ENCODE results near the gene ANKRD11. TPM values are rescaled to one million over a fixed set of nuclear protein-coding genes. Genes with fewer than 3 reads are reported as not detected.

ANKRD11 gene
- total RNA-seq, 1 experiment from 2014 or later, result 99.4 TPM

- ChIA-PET POLR2A (interaction anchor here (0.5 to 0.7 kb wide), 2 partner anchors 19 to 25 kb away, joined by 3 to 5 read pairs; no protein-coding TSS in a partner anchor), CTCF (no interaction called here)
- DNase-seq (ENCODE audit: low read depth, low spot score) (no peak), ATAC-seq (no peak)
- no peaks in the 10 kb centered on the region for H3K9me3 ChIP-seq (ENCODE audit: control insufficient read depth, insufficient read depth, low read depth, low read length)
- H3K4me3 ChIP-seq (ENCODE audit: low read depth in 2 of 2, low read length in 2 of 2), result no peak overlapping the region
- no TSS peak for BruUV-seq (replicated peaks)
- peaks cover 59% of the 10 kb centered on the region for H3K4me1 ChIP-seq (ENCODE audit: control insufficient read depth, insufficient read depth, low read length)
- H3K36me3 ChIP-seq (ENCODE audit: control insufficient read depth, insufficient read depth, low read length), result no peaks in the 10 kb centered on the region; the same call in 1 of the 2 replicates
- TF ChIP-seq POLR2AphosphoS5 (IDR thresholded peaks at IDR 0.05; ENCODE audit: low read depth, low read length) (no peak), CTCF (IDR thresholded peaks at IDR 0.05) (no peak), SIN3A (IDR thresholded peaks at IDR 0.05; ENCODE audit: borderline replicate concordance, insufficient read depth, low read depth, low read length) (no peak), TCF7L2 (IDR thresholded peaks at IDR 0.05; ENCODE audit: low read depth, low read length) (no peak), REST (IDR thresholded peaks at IDR 0.05; ENCODE audit: insufficient read depth in 1 of 2, low read depth in 2 of 2, low read length in 1 of 2) (no peak)
- peak overlapping the region; percentile 23; the same call in 1 of the 2 replicates for H3K27ac ChIP-seq (ENCODE audit: low read length)
- intact Hi-C loops (cut with micrococcal nuclease; ENCODE audit: unreplicated experiment) (no loop called here), in situ Hi-C loops (cut with HindIII; ENCODE audit: low pct_unique_long_range_greater_than_20kb, low sequenced_read_pairs) (no loop called here)
- H3K27me3 ChIP-seq (ENCODE audit: control insufficient read depth, insufficient read depth, low read length), result no peaks in the 10 kb centered on the region
These were observed 6.3 kb downstream of the ANKRD11 start for GRCh38 chr16:89484041-89484501.

- in situ Hi-C loops (cut with HindIII; ENCODE audit: low pct_unique_long_range_greater_than_20kb, low sequenced_read_pairs) (no loop called here), intact Hi-C loops (cut with micrococcal nuclease; ENCODE audit: unreplicated experiment) (no loop called here)
- Histone ChIP-seq H3K27ac (ENCODE audit: low read length) (no peak overlapping the region), H3K27me3 (ENCODE audit: control insufficient read depth, insufficient read depth, low read length) (no peaks in the 10 kb centered on the region), H3K9me3 (ENCODE audit: control insufficient read depth, insufficient read depth, low read depth, low read length) (no peaks in the 10 kb centered on the region), H3K4me1 (ENCODE audit: control insufficient read depth, insufficient read depth, low read length) (peaks cover 57% of the 10 kb centered on the region), H3K36me3 (ENCODE audit: control insufficient read depth, insufficient read depth, low read length) (no peaks in the 10 kb centered on the region), H3K4me3 (ENCODE audit: low read depth in 2 of 2, low read length in 2 of 2) (no peak overlapping the region)
- POLR2A ChIA-PET, result no interaction called here
- ATAC-seq, result peak; percentile 28; the same call in 1 of the 2 replicates
- TF ChIP-seq TCF7L2 (IDR thresholded peaks at IDR 0.05; ENCODE audit: low read depth, low read length) (no peak), CTCF (IDR thresholded peaks at IDR 0.05) (no peak), POLR2AphosphoS5 (IDR thresholded peaks at IDR 0.05; ENCODE audit: low read depth, low read length) (no peak), SIN3A (IDR thresholded peaks at IDR 0.05; ENCODE audit: borderline replicate concordance, insufficient read depth, low read depth, low read length) (no peak)
- BruUV-seq (replicated peaks), result no TSS peak
- CTCF ChIA-PET, result interaction anchor here (0.6 kb wide), 1 partner anchor 87 kb away, joined by 4 read pairs; no protein-coding TSS in a partner anchor
- DNase-seq (ENCODE audit: low read depth, low spot score), result no peak
These were observed 7.5 kb downstream of the ANKRD11 start for GRCh38 chr16:89482817-89483205.

Data from Panc1 (cell line).